NK-92 (cell line): ENCODE results near the gene PPM1G.
A peak's percentile ranks its signal among the peaks of the same experiment; 100 is the strongest.
"Not testable (repeated sequence)": the region's sequence is repeated elsewhere in the genome, so short reads cannot be mapped to it uniquely, and the experiment has no call there.

ENCODE experiments used
- DNase-seq: peaks from one replicate; lab custom pipeline; 2025; ENCODE audit not compliant: unreplicated experiment; lab: John Stamatoyannopoulos, UW

Gene PPM1G

DNA sequence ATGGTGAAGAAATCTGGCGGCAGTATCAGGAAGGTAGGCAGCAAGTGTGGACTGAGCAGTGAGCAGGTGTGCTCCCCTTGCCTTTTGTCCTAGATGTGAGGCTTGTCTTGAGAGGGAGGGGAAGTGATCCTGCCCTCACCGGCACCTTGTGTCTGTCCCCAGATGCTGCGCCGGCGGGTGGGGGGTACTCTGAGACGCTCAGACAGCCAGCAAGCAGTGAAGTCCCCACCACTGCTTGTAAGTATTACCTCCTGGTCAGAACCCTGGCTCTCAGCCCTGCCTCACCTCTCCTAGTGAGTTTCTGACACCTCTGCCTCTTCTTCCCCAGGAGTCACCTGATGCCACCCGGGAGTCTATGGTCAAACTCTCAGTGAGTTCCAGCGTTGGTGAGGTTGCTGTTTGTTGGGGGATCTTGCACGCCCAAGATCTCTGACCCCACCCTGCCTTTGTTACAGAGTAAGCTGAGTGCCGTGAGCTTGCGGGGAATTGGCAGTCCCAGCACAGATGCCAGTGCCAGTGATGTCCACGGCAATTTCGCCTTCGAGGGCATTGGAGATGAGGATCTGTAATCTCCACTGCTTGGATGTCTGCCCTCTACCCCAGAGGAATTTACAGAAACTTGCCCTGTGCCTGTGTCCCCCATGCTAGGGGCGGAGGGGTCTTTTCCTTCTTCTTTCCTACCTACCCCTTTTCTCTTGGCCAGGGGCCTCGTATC lies 33.1 kb downstream of the PPM1G start:
- DNase-seq: no peak

DNA sequence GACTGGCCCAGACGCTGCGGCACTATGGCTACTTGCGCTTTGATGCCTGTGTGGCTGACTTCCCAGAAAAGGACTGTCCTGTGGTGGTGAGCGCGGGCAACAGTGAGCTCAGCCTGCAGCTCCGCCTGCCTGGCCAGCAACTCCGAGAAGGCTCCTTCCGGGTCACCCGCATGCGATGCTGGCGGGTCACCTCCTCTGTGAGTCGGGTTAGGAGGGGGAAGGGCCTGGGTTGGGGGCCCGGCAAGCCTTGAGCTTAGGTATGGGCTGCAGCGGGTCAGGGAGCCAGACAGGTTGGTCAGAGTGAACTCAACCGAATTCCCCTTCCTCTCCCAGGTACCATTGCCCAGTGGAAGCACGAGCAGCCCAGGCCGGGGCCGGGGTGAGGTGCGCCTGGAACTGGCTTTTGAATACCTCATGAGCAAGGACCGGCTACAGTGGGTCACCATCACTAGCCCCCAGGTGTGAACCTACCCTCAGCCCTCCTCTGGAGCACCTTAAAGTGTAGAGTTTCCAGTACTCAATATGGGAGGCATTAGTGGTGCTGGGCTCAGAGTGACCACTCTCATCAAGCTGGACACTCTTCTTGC lies 33.8 kb downstream of the PPM1G start:
- no peak for DNase-seq

DNA sequence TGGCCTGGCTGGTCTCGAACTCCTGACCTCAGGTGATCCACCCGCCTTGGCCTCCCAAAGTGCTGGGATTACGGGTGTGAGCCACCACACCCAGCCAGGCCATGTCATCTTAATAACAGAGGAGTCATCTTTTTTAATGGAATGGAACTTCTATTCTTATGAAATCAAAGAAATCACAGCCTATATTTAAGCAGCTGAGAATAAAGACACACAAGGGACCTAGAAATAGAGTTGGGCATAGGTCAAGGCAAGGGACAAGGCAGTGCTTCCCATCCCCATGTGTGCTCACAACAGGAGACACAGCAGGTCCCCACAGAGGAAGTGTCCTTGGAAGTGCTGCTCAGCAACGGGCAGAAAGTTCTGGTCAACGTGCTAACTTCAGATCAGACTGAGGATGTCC lies 35.8 kb downstream of the PPM1G start:
- DNase-seq: no peak

DNA sequence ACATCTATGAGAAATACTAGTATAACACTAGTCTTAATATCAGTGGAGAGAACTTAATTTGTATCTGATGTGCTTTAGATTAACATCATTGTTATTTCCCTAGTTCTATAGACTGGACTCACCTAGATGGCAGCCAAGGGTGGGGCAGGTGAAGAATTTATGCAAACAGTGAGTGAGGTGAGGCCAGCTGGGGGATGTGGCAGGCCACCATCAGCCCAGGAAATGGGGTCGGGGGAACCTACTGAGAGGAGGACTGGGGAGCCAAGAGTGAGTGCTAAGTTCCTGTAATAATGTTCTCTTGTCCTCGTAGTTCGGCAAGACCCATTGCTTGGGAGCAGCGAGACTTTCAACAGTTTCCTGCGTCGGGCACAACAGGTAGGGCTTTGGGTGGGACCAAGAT lies 36.5 kb downstream of the PPM1G start:
- DNase-seq: no peak

DNA sequence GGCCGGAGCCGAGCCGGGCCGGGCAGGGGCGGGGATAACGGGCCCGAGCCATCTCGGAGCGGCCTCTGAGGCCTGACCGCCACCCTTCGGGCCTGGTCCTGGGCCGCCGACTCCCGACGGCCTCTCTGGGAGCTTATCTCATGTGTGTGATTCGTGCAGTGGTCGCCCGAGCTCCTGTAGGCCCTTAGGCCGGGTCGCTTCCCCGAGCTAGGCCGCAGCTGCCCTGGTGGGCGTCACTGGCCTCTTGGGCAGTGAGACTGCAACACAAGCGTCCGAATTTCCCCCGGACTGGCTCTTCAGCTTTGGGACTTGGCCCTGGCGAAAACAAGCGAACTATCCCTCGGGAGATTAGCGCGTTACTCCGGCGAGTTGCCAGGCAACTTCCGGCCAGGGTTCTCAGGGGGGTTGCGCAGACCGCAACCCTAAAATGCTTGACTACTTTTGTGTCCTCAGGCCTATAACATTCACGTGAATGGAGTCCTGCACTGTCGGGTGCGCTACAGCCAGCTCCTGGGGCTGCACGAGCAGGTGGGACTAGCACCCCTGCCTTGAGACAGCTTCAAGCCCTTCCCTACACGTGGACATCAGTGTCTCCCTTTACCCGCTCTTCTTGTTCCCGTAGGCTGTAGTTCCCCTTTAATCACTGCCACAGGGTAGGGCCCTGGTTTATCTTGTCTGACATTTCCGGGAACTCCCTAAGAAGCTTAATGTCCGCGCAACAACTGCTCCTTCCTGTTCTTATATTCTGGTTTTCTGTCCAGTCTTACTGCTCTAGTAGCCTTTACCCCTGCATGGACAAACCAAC lies 38.4 kb downstream of the PPM1G start:
- no peak for DNase-seq

DNA sequence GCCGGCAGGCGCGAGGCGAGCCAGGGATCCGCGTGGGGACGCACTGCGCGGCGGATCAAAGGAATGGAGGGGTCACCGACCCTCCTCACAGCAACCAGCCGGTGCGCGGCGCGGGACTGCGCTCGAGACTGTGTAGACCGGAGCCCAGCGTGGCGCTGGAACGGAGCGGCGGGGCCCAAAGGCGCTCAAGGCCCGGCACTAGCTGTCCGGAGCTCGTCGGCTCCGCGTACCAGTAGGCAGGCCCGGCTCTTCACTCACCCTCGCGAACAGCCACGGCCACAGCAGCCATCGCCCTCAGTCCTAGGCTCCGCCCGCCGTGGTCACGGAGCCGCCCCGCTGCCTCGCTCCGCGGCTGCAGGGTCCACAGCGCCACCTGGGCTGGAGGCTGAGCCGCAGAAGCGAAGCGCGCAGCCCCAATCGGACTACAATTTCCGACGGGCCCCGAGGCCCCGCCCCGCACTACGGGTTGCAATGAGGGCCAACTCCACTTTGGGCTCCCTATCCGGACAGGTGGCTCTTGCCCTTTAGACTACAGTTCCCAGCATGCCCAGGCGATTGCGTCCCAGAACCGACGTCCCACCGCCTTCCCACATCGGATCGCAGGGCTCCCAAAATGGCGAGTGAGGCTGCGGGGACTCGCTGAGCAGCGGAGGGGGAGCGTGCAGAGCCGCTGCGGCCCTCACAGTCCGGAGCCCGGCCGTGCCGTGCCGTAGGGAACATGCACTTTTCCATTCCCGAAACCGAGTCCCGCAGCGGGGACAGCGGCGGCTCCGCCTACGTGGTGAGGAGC lies 39.2 kb downstream of the PPM1G start, which contains the start of the genes EIF2B4 and SNX17:
TSS of gene EIF2B4 (minus strand) at position 313 of the 790 bp plus-strand sequence. CDS start at position 289, 24 bp downstream.
TSS of gene SNX17 (plus strand) at position 591 of the 790 bp plus-strand sequence. CDS start at position 719, 128 bp downstream.
- DNase-seq: peak; percentile 93

DNA sequence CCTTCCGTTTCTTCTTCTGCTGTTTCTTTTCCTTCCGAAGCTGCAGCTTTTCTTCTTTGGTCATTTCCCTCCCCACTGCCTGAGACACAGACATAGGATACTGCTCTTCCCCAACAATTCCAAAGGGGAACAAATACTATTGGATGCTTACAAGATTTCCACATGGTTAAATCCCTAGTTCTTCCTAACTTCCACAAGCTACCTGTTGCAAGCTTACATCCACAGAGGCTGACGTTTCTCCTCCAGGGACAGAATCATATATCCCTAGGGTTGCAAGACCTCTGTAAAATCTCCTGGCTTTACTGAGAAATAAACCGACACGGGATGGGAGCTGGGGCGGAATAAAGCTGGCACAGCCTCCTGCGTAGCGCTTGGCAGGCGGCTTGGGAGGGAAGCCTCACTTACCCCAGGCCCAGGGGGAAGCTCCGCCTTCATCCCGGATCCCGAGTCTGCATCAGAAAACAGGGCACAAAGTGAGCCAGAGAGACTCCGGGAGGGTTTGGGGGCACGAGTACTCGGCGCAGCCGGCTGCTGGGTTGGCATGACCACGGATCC lies 39.8 kb downstream of the PPM1G start:
- no peak for DNase-seq

DNA sequence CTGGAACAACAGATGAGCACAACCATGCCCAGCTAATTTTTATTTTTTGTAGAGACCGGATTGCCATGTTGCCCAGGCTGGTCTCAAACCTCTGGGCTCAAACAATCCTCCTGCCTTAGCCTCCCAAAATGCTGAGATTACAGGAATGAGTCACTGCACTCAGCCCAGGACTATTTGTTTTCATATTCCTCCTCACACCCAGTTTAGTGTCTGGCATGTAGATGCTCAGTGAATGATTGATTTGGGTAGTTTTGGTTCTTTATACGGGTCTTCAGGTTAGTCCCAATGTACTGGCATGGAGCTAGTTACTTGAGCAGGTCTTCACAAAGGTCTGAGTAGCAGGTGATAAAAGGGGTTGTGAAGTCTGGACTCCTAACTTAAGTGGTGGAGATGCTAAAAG lies 45.5 kb downstream of the PPM1G start:
- DNase-seq: no peak

DNA sequence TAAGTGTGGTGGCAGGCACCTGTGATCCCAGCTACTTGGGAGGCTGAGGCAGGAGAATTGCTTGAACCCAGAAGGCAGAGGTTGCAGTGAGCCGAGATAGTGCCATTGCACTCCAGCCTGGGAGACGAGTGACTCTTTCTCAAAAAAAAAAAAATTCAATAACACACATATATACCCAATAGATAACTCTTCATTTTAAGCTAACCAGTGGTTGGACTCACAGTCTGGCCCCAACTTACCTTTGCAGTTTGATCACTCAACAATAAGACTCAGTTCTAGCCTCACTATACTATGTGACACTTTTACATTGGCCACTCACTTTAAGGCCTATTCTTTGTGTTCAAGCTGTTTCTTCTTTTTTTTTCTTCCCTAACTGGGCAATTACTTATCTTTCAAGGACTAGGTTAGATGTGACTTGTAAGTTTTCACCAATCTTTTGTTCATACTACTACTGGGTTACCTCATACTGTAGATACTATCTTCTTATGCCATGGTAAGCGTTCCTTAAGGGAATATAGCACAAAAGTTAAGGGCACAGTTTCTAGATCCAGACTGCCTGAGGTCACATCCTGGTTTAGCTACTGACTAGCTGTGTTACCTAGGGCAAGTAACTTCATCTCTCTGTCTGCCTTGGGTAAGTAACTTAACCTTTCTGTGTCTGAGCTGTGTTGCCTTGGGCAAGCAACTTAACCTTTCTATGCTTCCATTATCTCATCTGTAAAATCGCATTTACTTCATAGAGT lies 46.5 kb downstream of the PPM1G start:
- DNase-seq: no peak

DNA sequence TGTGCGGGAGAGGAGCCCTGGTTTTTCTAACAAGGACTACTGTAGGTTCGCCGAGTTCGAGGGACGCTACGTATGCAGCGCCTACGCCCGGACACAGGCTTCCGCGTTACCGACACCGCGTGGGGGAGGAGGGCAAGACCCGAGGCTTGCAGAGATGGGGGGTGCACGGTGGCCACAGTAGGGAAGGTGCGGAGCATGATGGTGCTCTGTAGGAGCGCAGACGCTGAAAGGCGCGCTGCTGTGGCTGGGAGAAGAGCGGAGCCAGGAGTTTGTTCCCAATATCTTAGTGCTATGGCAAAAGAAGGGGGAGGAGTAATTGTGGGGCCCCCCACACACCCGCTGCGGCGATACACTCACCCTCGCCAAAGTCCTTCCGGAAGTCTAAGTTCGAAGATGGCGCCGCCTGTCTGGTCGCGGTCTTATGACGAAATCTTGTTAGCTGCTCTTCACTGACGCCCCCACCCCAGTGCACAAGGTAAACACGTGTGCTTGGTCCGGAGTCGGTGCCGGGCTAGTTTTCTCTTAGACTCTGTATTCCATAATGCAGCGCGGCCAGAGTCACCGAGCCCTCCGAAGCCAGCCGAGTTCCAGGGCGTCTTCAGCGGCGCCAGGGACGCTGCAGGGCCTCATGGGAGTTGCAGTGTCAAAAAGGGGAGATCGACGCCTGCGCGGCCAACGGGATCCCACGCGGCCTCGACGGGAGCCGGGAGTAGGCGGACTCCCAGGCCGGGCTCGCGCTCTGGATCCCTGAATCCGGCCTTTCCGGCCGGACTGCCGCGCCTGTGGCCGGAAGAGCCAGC lies 52.8 kb downstream of the PPM1G start, which contains the start of gene GTF3C2:
TSS of gene GTF3C2 (minus strand) at position 383 of the 800 bp plus-strand sequence. CDS start 13,210 bp downstream, outside the sequence.
- peak; percentile 73 for DNase-seq

DNA sequence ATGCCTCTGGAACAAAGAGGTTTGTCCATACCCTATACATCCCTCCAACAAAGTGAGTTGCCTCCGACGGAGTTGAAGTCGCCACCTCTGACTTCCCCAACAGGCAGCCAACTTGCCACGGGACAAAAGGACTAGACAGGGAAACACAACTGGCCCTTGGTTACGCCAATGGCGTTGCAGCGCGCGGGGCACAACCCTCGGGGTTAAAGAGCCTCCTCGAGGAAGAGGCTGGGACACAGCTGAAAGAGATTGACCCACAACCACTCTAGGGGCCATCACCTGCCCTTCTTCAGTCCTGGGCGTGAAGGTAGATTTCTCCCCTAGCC lies 53.4 kb downstream of the PPM1G start:
- no peak for DNase-seq

DNA sequence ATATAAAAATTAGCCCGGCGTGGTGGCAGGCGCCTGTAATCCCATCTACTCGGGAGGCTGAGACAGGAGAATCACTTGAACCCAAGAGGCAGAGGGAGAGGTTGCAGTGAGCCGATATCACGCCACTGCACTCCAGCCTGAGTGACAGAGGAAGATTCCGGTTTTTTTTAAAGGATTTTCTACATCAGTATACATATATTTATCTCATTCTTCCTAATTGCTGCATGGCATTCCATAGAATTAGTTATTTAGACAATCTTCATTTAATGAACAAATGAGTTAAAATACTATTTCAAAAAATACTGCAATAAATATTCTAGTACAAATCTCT lies 54.8 kb downstream of the PPM1G start:
- DNase-seq: no peak

DNA sequence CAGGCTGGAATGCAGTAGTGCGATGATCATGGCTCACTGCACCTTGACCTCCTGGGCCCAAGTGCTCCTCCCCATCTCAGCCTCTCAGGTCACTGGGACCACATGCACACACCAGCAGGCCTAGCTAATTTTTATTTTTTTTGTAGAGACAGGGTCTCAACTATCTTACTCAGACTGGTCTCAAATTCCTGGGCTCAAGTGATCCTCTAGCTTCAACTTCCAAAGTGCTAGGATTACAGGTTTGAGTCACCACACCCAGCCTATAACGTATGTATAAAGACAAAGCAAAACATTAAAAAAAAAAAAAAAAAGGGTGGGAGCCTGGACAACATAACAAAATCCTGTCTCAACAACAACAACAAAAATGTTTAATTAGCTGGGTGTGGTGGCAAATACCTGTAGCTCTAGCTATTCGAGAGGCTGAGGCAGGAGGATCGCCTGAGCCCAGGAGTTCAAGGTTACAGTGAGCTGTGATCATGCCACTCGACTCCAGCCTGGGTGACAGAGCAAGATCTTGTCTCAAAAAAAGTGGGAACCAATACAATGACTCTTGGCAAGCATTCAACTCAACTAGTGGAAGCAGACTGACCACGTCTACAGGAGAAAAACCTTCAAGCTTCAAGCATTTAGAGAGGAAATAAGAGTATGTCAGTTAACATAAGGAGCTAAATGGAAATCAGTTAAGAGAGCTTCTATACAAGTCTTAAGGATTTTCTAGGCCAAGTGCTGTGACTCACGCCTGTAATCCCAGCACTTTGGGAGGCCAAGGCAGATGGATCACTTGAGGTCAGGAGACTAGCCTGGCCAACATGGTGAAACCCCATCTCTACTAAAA lies 55.4 kb downstream of the PPM1G start:
- DNase-seq: no peak

DNA sequence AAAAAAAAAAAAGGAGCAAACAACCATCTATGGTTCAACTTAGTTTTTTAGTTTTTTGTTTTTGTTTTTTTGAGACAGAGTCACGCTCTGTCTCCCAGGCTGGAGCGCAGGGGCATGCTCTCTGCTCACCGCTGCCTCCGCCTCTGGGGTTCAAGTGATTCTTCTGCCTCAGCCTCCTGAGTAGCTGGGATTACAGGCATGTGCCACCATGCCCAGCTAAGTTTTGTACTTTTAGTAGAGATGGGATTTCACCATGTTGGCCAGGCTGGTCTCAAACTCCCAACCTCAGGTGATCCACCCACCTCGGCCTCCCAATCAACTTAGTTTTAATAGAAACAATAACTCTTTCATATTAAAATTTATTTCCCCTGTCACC lies 56.0 kb downstream of the PPM1G start:
- DNase-seq: not testable (repeated sequence)

DNA sequence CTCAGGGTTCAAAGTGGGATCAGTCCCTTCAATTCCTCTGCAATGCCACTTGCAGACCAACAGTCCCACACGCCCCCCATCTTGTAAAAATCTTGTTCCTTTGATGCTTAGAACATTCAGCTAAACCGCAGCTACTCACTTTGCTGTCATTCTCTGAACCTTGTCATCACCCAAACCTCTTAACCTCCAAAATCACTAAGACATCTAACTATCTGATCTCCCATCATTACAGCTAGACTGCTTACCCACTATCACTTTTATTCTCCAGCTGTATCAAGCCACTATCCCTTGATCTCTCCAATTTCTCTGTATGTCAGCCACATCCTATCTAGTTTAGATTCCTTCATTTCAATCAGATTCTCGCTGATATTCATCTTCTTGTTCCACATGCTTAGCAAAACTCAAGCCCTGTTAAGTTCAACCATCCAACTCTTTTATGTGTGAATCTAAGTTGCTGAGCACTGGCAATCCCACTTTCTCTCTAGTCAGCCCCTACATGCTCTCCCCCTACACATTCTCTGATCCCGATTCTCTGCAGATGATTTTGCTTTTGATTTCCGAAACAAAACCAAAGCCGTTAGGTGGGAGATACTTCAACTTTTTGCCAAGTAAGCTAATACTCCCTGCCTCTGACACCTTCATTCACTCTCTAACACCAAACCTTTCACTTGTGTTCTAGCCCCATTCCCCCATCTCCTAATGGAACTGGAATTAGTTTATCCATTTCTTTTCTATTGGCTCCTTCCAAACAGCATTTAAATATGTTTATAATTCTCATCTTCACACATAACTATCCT lies 57.4 kb downstream of the PPM1G start:
- DNase-seq: no peak

DNA sequence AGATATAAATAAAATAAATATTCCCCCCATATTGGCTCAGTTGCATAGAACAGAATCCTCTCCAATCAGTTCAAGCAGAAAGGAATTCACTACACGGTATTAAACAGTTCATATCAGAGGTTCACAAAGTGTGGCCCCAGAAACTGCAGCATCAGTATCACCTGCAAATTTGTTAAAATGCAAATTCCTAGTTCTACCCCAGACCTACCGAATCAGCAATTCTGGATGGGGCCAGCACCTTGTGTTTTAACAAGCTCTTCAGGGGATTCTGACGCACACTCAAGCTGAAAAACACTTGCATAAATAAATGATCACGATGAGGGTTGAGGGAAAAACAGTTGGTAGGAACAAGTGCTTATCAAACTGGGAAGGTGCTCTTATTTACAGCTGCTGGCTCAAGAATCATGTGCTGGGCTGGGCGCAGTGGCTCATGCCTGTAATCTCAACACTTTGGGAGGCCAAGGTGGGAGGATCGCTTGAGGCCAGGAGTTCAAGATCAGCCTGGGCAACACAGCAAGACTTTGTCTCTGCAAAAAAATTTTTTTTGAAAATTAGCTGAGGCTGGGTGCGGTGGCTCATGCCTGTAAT lies 59.2 kb downstream of the PPM1G start:
- no peak for DNase-seq

DNA sequence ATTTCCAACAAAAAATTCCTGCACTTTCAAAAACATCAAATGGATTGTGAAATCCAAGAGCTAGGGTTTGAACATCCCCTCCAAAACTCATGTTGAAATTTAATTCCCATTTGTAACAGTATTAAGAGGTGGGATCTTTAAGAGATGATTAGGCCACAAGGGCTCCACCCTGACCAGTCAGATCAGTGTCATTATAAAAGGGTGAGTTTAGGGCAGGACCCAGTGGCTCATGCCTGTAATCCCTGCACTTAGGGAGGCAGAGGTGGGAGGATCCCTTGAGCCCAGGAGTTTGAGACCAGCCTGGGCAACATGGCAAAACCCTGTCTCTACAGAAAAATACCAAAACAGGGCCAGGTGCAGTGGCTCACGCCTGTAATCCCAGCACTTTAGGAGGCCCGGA lies 61.8 kb downstream of the PPM1G start:
- DNase-seq: no peak
